GM12878 (cell line): ENCODE measurements around the gene RNF220. TPM values are rescaled to one million over a fixed set of nuclear protein-coding genes. Genes with fewer than 3 reads are reported as not detected.

Experiments
- ATAC-seq: fragments of 200-7000 bp; cut with Tn5 transposase; 3 replicates; pipeline ENCODE4 v1.9.1; 2020; ENCODE audit warnings: mild to moderate bottlenecking, moderate library complexity
- BruUV-seq: library from RNA; stranded (reverse); fragments of 400-500 nt; replicated peaks from 2 replicates; lab custom pipeline; 2021; lab: Mats Ljungman, UMichigan
- CTCF ChIA-PET: fragments of 300-600 bp; sonication (Branson Sonifier 250); formaldehyde crosslinking; extraction: SDS; loops from one replicate; lab custom pipeline; 2021; ENCODE audit warnings: inconsistent platforms; lab: Yijun Ruan, JAX
- POLR2A ChIA-PET: fragments of 350-600 bp; formaldehyde crosslinking; extraction: SDS; loops from one replicate; lab custom pipeline; 2021; ENCODE audit warnings: inconsistent platforms; lab: Charles Lee
- RAD21 ChIA-PET: fragments of 300-600 bp; sonication (Branson Sonifier 250); formaldehyde crosslinking; loops from one replicate; lab custom pipeline; 2023; ENCODE audit warnings: antibody characterized with exemption; ENCODE audit not compliant: unreplicated experiment; lab: Charles Lee
- SMC1A ChIA-PET: fragments of 300-600 bp; sonication (Branson Sonifier 250); formaldehyde crosslinking; loops from one replicate; lab custom pipeline; 2023; ENCODE audit not compliant: unreplicated experiment, uncharacterized antibody; lab: Charles Lee
- DNase-seq: peaks from one replicate; pipeline ENCODE4 v3.0.0-alpha.2; 2011; ENCODE audit warnings: low read depth, low spot score
- FAIRE-seq: peaks from 3 replicates; lab custom pipeline; 2011; peaks lifted over from hg19 to GRCh38; lab: Jason Lieb, UNC
- H2AFZ ChIP-seq: 2 replicates; pipeline ENCODE4 v1.6.0; 2011; ENCODE audit warnings: low read depth, low read length, control low read depth; ENCODE audit not compliant: control insufficient read depth
- H3K27ac ChIP-seq: 2 replicates; pipeline ENCODE4 v1.5.1; 2011; ENCODE audit warnings: control low read depth; ENCODE audit not compliant: control insufficient read depth, insufficient read depth
- H3K27me3 ChIP-seq, 2 experiments: replicated peaks in 1 of 2; 2 replicates each; pipeline versions ENCODE4 v1.6.0 to v1.6.1; 2011; ENCODE audit warnings: low read length in 1 of 2; ENCODE audit not compliant: control insufficient read depth in 2 of 2, insufficient read depth in 2 of 2
- H3K36me3 ChIP-seq, 2 experiments: 2 replicates each; pipeline ENCODE4 v1.5.1; 2011; ENCODE audit warnings: low read length in 1 of 2; ENCODE audit not compliant: control insufficient read depth in 2 of 2, insufficient read depth in 2 of 2
- H3K4me1 ChIP-seq: 2 replicates; pipeline ENCODE4 v1.6.1; 2011; ENCODE audit warnings: mild to moderate bottlenecking, low read length, moderate library complexity, mixed read lengths; ENCODE audit not compliant: control insufficient read depth, insufficient read depth
- H3K4me2 ChIP-seq: 2 replicates; pipeline ENCODE4 v1.6.0; 2011; ENCODE audit warnings: control low read depth; ENCODE audit not compliant: control insufficient read depth, insufficient read depth
- H3K4me3 ChIP-seq: fragments of 200-600 bp; sonication (generic); 2 replicates; pipeline ENCODE4 v1.5.1; 2016
- H3K79me2 ChIP-seq: 2 replicates; pipeline ENCODE4 v1.6.0; 2011; ENCODE audit warnings: low read length; ENCODE audit not compliant: control insufficient read depth, insufficient read depth
- H3K9ac ChIP-seq: 2 replicates; pipeline ENCODE4 v1.8.0; 2011; ENCODE audit warnings: low read length, control low read depth, mixed read lengths; ENCODE audit not compliant: control insufficient read depth, insufficient read depth
- H3K9me3 ChIP-seq: replicated peaks from 3 replicates; pipeline ENCODE4 v1.5.1; 2011; ENCODE audit warnings: mild to moderate bottlenecking, low read length; ENCODE audit not compliant: control insufficient read depth, insufficient read depth
- H4K20me1 ChIP-seq: 2 replicates; pipeline ENCODE4 v1.6.0; 2011; ENCODE audit not compliant: control insufficient read depth, insufficient read depth
- BCL11A ChIP-seq: IDR thresholded peaks from 2 replicates; pipeline ENCODE4 v1.6.1; 2011; ENCODE audit warnings: low read depth, low read length
- BMI1 ChIP-seq: fragments of 450-650 bp; IDR thresholded peaks from 2 replicates; pipeline ENCODE4 v1.6.1; 2016; ENCODE audit warnings: mild to moderate bottlenecking, moderate library complexity, borderline replicate concordance
- CBX3 ChIP-seq: fragments of 200-600 bp; sonication (generic); IDR thresholded peaks from 2 replicates; pipeline ENCODE4 v1.6.1; 2016; ENCODE audit warnings: low read depth, borderline replicate concordance
- EGR1 ChIP-seq, 2 experiments: IDR thresholded peaks; 1 replicate in 1 of 2; 2 replicates in 1 of 2; pipeline ENCODE4 v1.6.1; 2011 to 2012; ENCODE audit warnings: low read depth in 2 of 2, low read length in 2 of 2, borderline replicate concordance in 1 of 2, mild to moderate bottlenecking in 1 of 2, moderate library complexity in 1 of 2
- IKZF1 ChIP-seq: fragments of 450-650 bp; conservative IDR thresholded peaks from 2 replicates; pipeline ENCODE4 v1.6.1; 2017; ENCODE audit warnings: antibody characterized with exemption, mild to moderate bottlenecking
- JUND ChIP-seq: IDR thresholded peaks from 2 replicates; pipeline ENCODE4 v1.6.1; 2012; ENCODE audit warnings: low read depth, mild to moderate bottlenecking, low read length, improper control_type of control experiment, moderate library complexity
- KDM1A ChIP-seq: fragments of 200-600 bp; sonication (generic); IDR thresholded peaks from 2 replicates; pipeline ENCODE4 v1.6.1; 2016; ENCODE audit warnings: borderline replicate concordance
- NR2C1 ChIP-seq: fragments of 450-650 bp; IDR thresholded peaks from 2 replicates; pipeline ENCODE4 v1.6.1; 2017; ENCODE audit warnings: antibody characterized with exemption, mild to moderate bottlenecking, moderate library complexity
- NRF1 ChIP-seq: conservative IDR thresholded peaks from 2 replicates; pipeline ENCODE4 v1.6.1; 2011; ENCODE audit warnings: mild to moderate bottlenecking, low read depth, low read length, improper control_type of control experiment
- PAX8 ChIP-seq: fragments of 450-650 bp; IDR thresholded peaks from 2 replicates; pipeline ENCODE4 v1.6.1; 2017; ENCODE audit warnings: mild to moderate bottlenecking, moderate library complexity
- POLR2A ChIP-seq: IDR thresholded peaks from 2 replicates; pipeline ENCODE4 v1.6.1; 2011; ENCODE audit warnings: low read depth, mild to moderate bottlenecking, low read length
- POLR2AphosphoS2 ChIP-seq: IDR thresholded peaks from 2 replicates; pipeline ENCODE4 v1.6.1; 2011; ENCODE audit warnings: low read depth, mild to moderate bottlenecking, low read length, improper control_type of control experiment, moderate library complexity
- POLR2AphosphoS5 ChIP-seq: IDR thresholded peaks from 2 replicates; pipeline ENCODE4 v1.6.1; 2011; ENCODE audit warnings: mild to moderate bottlenecking, low read length, inconsistent platforms
- SMAD5 ChIP-seq: IDR thresholded peaks from 2 replicates; pipeline ENCODE4 v1.6.1; 2016; ENCODE audit warnings: antibody characterized with exemption, low read depth
- SPI1 ChIP-seq: IDR thresholded peaks from 2 replicates; pipeline ENCODE4 v1.6.1; 2011; ENCODE audit warnings: low read depth, mild to moderate bottlenecking, low read length, moderate library complexity, borderline replicate concordance; ENCODE audit not compliant: insufficient read depth
- STAT3 ChIP-seq: IDR thresholded peaks from 2 replicates; pipeline ENCODE4 v1.6.1; 2011; ENCODE audit warnings: low read depth, low read length, improper control_type of control experiment
- WGBS: methylation state at CpG from one replicate; pipeline ENCODE4 v1.1.6; 2016; ENCODE audit warnings: low lambda C conversion rate; ENCODE audit not compliant: insufficient replicate concordance, insufficient coverage; ENCODE audit errors: missing lambda C conversion rate; 5-methylcytosine and 5-hydroxymethylcytosine counted together
- in situ Hi-C: fragments of 300-500 bp; cut with MboI; formaldehyde crosslinking; loops from 9 replicates; pipeline ENCODE4 v1.14.3; 2018; ENCODE audit warnings: mixed read lengths
- intact Hi-C: fragments of 100-400 bp; cut with micrococcal nuclease; formaldehyde crosslinking; loops from one replicate; pipeline ENCODE4 v1.14.2; 2022; ENCODE audit not compliant: unreplicated experiment
- polyA plus RNA-seq, 11 experiments: library from polyadenylated mRNA; depleted of rRNA in 4 of 11; unstranded in 6 of 11; stranded (reverse) in 5 of 11; fragments of >200 nt; fragmentation: Nextera tagmentation in 4 of 11; fragmentation: Illumina TruSeq in 1 of 11; extraction: Ambion mirVana in 4 of 11; extraction: Trizol in 1 of 11; gene quantifications; 1 replicate in 1 of 11; 2 replicates in 10 of 11; pipeline versions ENCODE4 v1.2.1 to v1.2.3, GENCODE V29; 2011 to 2016; ENCODE audit warnings: inconsistent platforms in 2 of 11, missing spikeins in 2 of 11, low read depth in 1 of 11
- total RNA-seq, 4 experiments: library from RNA; depleted of rRNA in 3 of 4; stranded (reverse); fragments of >200 nt in 3 of 4; fragmentation: Illumina TruSeq in 1 of 4; extraction: Trizol in 1 of 4; gene quantifications; 2 replicates each; pipeline versions ENCODE4 v1.2.1 to v1.2.3, GENCODE V29; 2013 to 2021
- TF ChIP-seq, protein P1 (sequence below): fragments of 450-650 bp; IDR thresholded peaks from 2 replicates; pipeline ENCODE4 v1.6.1; 2017; ENCODE audit warnings: antibody characterized with exemption, mild to moderate bottlenecking, moderate library complexity

RNF220 gene
- total and polyA plus RNA-seq, 10 of the 15 experiments (the other 5 are each of a cell fraction or from before 2014, with no cell fraction given), result 4.6 to 84.1 (median 53.7) TPM

DNA sequence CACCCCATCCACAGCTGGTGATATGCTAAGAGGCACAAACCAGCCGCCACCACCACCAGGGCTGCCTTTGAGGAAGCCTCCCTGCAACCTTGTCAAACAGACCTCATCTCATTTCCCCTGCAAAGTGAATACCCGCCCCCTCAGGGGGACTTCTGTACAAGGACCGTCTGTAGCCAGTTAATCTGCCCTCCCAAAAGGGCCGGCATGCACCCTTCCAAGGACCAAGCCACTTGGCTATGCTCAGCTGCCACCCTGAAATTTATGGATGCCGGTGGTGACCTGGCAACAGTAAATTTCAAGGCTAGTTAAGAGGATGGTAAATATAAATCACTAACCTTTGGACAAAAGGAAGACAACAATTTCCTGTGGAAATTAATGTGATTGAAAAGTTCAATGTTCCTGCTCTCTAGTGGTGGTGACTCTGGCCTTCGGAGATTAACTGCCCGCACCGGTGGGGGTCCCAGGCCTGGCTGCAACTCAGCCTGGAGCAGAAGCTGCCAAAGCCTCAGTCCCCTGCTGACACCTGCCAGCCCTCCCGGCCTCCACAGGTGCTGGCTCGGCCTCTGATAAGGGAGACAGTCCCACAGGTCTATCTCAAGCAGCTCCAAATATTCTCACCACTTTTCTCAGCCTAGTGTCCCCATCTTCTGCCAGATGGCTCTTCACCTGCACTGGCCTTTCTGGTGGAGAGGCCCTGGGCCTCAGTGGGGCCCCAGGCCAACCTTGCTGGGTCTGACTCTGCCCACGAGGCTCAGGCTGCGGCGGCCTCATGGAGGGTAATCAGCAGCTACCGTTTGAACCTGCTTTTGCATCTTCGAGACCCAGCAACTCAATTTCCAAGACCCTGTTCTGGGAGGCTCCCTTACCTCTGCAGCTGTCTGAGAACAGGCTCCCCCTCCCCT, 257.0 kb downstream of the RNF220 start:
- in situ Hi-C loops, result no loop called here
- POLR2A ChIA-PET, result interaction anchor here (0.8 kb wide), 1 partner anchor 12 kb away, joined by 4 read pairs; the partner anchor contains the start of genes ARMH1 and TMEM53

DNA sequence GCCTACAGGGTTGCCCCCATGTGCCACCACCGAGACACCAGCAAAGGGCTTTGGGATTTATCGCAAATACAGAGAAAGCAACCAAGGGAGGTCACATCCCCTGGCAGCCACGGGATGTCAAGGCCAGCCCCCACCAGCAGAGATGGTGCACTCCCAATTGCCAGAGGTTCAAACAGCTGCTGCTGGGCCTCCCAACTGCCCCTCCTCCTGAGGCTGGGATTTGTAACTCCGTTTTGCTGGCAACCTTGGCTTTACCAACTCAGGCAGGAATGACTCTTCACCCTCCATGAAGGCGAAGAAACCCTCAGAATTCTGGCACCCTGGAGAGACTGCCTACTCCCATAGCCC, 257.6 kb downstream of the RNF220 start:
- no peaks in the 10 kb centered on the region for H3K9me3 ChIP-seq
- peaks cover 10% of the 10 kb centered on the region for H3K4me1 ChIP-seq
- H4K20me1 ChIP-seq, result no peaks in the 10 kb centered on the region
- WGBS, result 69% methylated on average over 5 of the region's 5 CpGs
- CTCF ChIA-PET, result interaction anchor here (2.8 kb wide), 1 partner anchor 10 kb away, joined by 15 read pairs; no protein-coding TSS in a partner anchor
- H3K27me3 ChIP-seq, result no peaks in the 10 kb centered on the region
- TF ChIP-seq JUND (no peak), NRF1 (no peak), PAX8 (no peak), EGR1 (IDR thresholded peaks at IDR 0.05; ENCODE audit: borderline replicate concordance in 1 of 2, low read depth in 2 of 2, low read length in 2 of 2) (no peak), IKZF1 (no peak), BMI1 (no peak), STAT3 (no peak), SPI1 (no peak), KDM1A (no peak), CBX3 (no peak)
- TF ChIP-seq, protein P1, sequence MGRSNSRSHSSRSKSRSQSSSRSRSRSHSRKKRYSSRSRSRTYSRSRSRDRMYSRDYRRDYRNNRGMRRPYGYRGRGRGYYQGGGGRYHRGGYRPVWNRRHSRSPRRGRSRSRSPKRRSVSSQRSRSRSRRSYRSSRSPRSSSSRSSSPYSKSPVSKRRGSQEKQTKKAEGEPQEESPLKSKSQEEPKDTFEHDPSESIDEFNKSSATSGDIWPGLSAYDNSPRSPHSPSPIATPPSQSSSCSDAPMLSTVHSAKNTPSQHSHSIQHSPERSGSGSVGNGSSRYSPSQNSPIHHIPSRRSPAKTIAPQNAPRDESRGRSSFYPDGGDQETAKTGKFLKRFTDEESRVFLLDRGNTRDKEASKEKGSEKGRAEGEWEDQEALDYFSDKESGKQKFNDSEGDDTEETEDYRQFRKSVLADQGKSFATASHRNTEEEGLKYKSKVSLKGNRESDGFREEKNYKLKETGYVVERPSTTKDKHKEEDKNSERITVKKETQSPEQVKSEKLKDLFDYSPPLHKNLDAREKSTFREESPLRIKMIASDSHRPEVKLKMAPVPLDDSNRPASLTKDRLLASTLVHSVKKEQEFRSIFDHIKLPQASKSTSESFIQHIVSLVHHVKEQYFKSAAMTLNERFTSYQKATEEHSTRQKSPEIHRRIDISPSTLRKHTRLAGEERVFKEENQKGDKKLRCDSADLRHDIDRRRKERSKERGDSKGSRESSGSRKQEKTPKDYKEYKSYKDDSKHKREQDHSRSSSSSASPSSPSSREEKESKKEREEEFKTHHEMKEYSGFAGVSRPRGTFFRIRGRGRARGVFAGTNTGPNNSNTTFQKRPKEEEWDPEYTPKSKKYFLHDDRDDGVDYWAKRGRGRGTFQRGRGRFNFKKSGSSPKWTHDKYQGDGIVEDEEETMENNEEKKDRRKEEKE, result no peak
- in situ Hi-C loops, result no loop called here
- no peak overlapping the region for H3K4me3 ChIP-seq
- BruUV-seq, result no TSS peak
- H3K9ac ChIP-seq, result no peak overlapping the region
- FAIRE-seq, result no peak
- intact Hi-C loops, result no loop called here
- no peak overlapping the region for H3K4me2 ChIP-seq
- ATAC-seq, result no peak
- RAD21 ChIA-PET, result no interaction called here
- no peak overlapping the region for H3K27ac ChIP-seq
- no peaks in the 10 kb centered on the region for H3K79me2 ChIP-seq
- POLR2A ChIA-PET, result no interaction called here
- DNase-seq, result no peak
- H3K36me3 ChIP-seq, result no peaks in the 10 kb centered on the region
- SMC1A ChIA-PET, result interaction anchor here (2.3 kb wide), 1 partner anchor 10 kb away, joined by 7 read pairs; no protein-coding TSS in a partner anchor
- no peak overlapping the region for H2AFZ ChIP-seq

More for the DNA sequence above, 257.0 kb downstream of the RNF220 start:
- Histone ChIP-seq H3K4me1 (peaks cover 10% of the 10 kb centered on the region), H3K4me2 (no peak overlapping the region), H4K20me1 (no peaks in the 10 kb centered on the region), H3K9me3 (no peaks in the 10 kb centered on the region), H3K79me2 (no peaks in the 10 kb centered on the region), H2AFZ (no peak overlapping the region), H3K4me3 (no peak overlapping the region), H3K36me3 (no peaks in the 10 kb centered on the region), H3K9ac (no peak overlapping the region), H3K27me3 (no peaks in the 10 kb centered on the region), H3K27ac (no peak overlapping the region)
- no peak; the same call in 2 of the 3 replicates for ATAC-seq
- no peak for FAIRE-seq
- BruUV-seq, result no TSS peak
- ChIA-PET RAD21 (no interaction called here), CTCF (interaction anchor here (2.8 kb wide), 1 partner anchor 9 kb away, joined by 15 read pairs; no protein-coding TSS in a partner anchor), SMC1A (interaction anchor here (1.6 to 2.3 kb wide), 2 partner anchors 9 to 10 kb away, joined by 3 to 7 read pairs; no protein-coding TSS in a partner anchor)
- intact Hi-C loops, result no loop called here
- no peak for DNase-seq
- 73% methylated on average over 15 of the region's 15 CpGs for WGBS
- no peak for TF ChIP-seq POLR2AphosphoS5
- no peak for TF ChIP-seq POLR2A
- TF ChIP-seq POLR2AphosphoS2, result no peak
- TF ChIP-seq NR2C1, result no peak
- TF ChIP-seq BCL11A, result no peak
- TF ChIP-seq SMAD5, result no peak
- no peak for TF ChIP-seq JUND
- TF ChIP-seq, all 136 proteins: peak for 0
